H1 (cell line): ENCODE measurements around the gene NSA2. TPM values are rescaled to one million over a fixed set of nuclear protein-coding genes. Genes with fewer than 3 reads are reported as not detected.

Source experiments
- CTCF ChIA-PET: fragments of 300-600 bp; sonication (Branson Sonifier 250); formaldehyde crosslinking; loops from one replicate; lab custom pipeline; 2021; ENCODE audit not compliant: partially characterized antibody; lab: Charles Lee
- POLR2A ChIA-PET: fragments of 300-600 bp; sonication (Branson Sonifier 250); formaldehyde crosslinking; loops from one replicate; lab custom pipeline; 2021; ENCODE audit warnings: inconsistent platforms; ENCODE audit not compliant: partially characterized antibody; lab: Charles Lee
- DNase-seq, 2 experiments: peaks; one replicate each; pipeline versions ENCODE4 v3.0.0 to v3.0.0-alpha.2; 2010 to 2022; ENCODE audit warnings: low spot score in 2 of 2, low read depth in 1 of 2, mixed read lengths in 1 of 2
- FAIRE-seq: peaks from 2 replicates; lab custom pipeline; 2011; peaks lifted over from hg19 to GRCh38; lab: Jason Lieb, UNC
- H2AFZ ChIP-seq: 2 replicates; pipeline ENCODE4 v1.8.1; 2012; ENCODE audit warnings: low read length, inconsistent platforms
- H2AK5ac ChIP-seq: 2 replicates; pipeline ENCODE4 v1.6.1; 2013; ENCODE audit warnings: low read depth, low read length
- H2BK120ac ChIP-seq: replicated peaks from 2 replicates; pipeline ENCODE3; 2013; ENCODE audit warnings: low read depth, low read length, inconsistent platforms
- H2BK12ac ChIP-seq: 2 replicates; pipeline ENCODE4 v1.6.1; 2013; ENCODE audit warnings: low read depth, low read length
- H2BK15ac ChIP-seq: 2 replicates; pipeline ENCODE4 v1.6.1; 2013; ENCODE audit warnings: low read length
- H2BK20ac ChIP-seq: 2 replicates; pipeline ENCODE4 v1.6.1; 2013; ENCODE audit warnings: low read length
- H2BK5ac ChIP-seq: 2 replicates; pipeline ENCODE4 v1.6.1; 2013; ENCODE audit warnings: low read depth, low read length
- H3K14ac ChIP-seq: 2 replicates; pipeline ENCODE4 v1.6.1; 2013; ENCODE audit warnings: inconsistent platforms; ENCODE audit not compliant: insufficient read length
- H3K18ac ChIP-seq: 2 replicates; pipeline ENCODE4 v1.6.1; 2013; ENCODE audit warnings: low read length; ENCODE audit errors: extremely low read depth
- H3K23ac ChIP-seq: 2 replicates; pipeline ENCODE4 v1.6.1; 2013; ENCODE audit warnings: inconsistent platforms; ENCODE audit not compliant: insufficient read length
- H3K23me2 ChIP-seq: 2 replicates; pipeline ENCODE4 v1.6.1; 2013; ENCODE audit warnings: low read depth, low read length
- H3K27ac ChIP-seq: 2 replicates; pipeline ENCODE4 v1.6.1; 2011; ENCODE audit warnings: low read depth, low read length, inconsistent platforms
- H3K27me3 ChIP-seq, 4 experiments: replicated peaks in 1 of 4; 1 replicate in 1 of 4; 2 replicates in 3 of 4; pipeline versions ENCODE4 v1.6.1 to v1.8.1; 2011 to 2013; ENCODE audit warnings: low read length in 3 of 4, mild to moderate bottlenecking in 3 of 4, inconsistent platforms in 2 of 4, mixed read lengths in 2 of 4, moderate library complexity in 1 of 4; ENCODE audit not compliant: control insufficient read depth in 3 of 4, insufficient read depth in 3 of 4; ENCODE audit errors: extremely low read depth in 1 of 4
- H3K36me3 ChIP-seq, 4 experiments: 2 replicates each; pipeline versions ENCODE4 v1.6.1 to v1.8.1; 2011 to 2013; ENCODE audit warnings: mild to moderate bottlenecking in 4 of 4, low read length in 3 of 4, moderate library complexity in 2 of 4, control low read depth in 1 of 4, inconsistent platforms in 1 of 4; ENCODE audit not compliant: insufficient read depth in 4 of 4, control insufficient read depth in 2 of 4
- H3K4ac ChIP-seq: replicated peaks from 2 replicates; pipeline ENCODE3; 2013; ENCODE audit warnings: low read length, low read depth, mixed read lengths, inconsistent platforms; ENCODE audit not compliant: insufficient read length
- H3K4me1 ChIP-seq, 4 experiments: replicated peaks in 1 of 4; 1 replicate in 1 of 4; 2 replicates in 3 of 4; pipeline versions ENCODE4 v1.6.1 to v1.8.1; 2011 to 2013; ENCODE audit warnings: low read length in 3 of 4, inconsistent platforms in 2 of 4, mixed read lengths in 1 of 4; ENCODE audit not compliant: insufficient read depth in 4 of 4, control insufficient read depth in 3 of 4
- H3K4me2 ChIP-seq, 2 experiments: 2 replicates each; pipeline versions ENCODE4 v1.6.1 to v1.8.1; 2011 to 2013; ENCODE audit warnings: low read depth in 2 of 2, low read length in 2 of 2, control low read depth in 1 of 2, inconsistent platforms in 1 of 2, mild to moderate bottlenecking in 1 of 2; ENCODE audit not compliant: insufficient read depth in 1 of 2
- H3K4me3 ChIP-seq, 4 experiments: fragments of 200-600, 300-600 bp in 1 of 4; sonication (generic), shearing (Covaris generic), sonication (Bioruptor Twin) in 1 of 4; 2 replicates each; pipeline versions ENCODE4 v1.5.1 to v1.8.1; 2011 to 2016; ENCODE audit warnings: low read length in 4 of 4, low read depth in 3 of 4, control low read depth in 2 of 4, inconsistent platforms in 2 of 4, mild to moderate bottlenecking in 2 of 4, mixed read lengths in 1 of 4, moderate library complexity in 1 of 4; ENCODE audit not compliant: insufficient read depth in 2 of 4; ENCODE audit errors: extremely low read depth in 1 of 4
- H3K56ac ChIP-seq: replicated peaks from 2 replicates; pipeline ENCODE3; 2013; ENCODE audit warnings: low read depth, mild to moderate bottlenecking, mixed read lengths, low read length, inconsistent platforms; ENCODE audit not compliant: insufficient read length
- H3K79me1 ChIP-seq: 2 replicates; pipeline ENCODE4 v1.6.1; 2013; ENCODE audit warnings: low read depth, low read length, control low read depth
- H3K79me2 ChIP-seq, 2 experiments: 2 replicates each; pipeline versions ENCODE4 v1.6.1 to v1.8.1; 2012 to 2013; ENCODE audit warnings: low read length in 2 of 2, mild to moderate bottlenecking in 2 of 2, inconsistent platforms in 1 of 2; ENCODE audit not compliant: insufficient read depth in 2 of 2, control insufficient read depth in 1 of 2
- H3K9ac ChIP-seq, 4 experiments: replicated peaks in 1 of 4; 1 replicate in 1 of 4; 2 replicates in 3 of 4; pipeline versions ENCODE4 v1.6.1 to v1.8.1; 2011 to 2013; ENCODE audit warnings: low read depth in 3 of 4, low read length in 3 of 4, control low read depth in 2 of 4, mild to moderate bottlenecking in 2 of 4, moderate library complexity in 2 of 4, inconsistent platforms in 1 of 4; ENCODE audit errors: extremely low read depth in 1 of 4
- H3K9me3 ChIP-seq, 2 experiments: 2 replicates each; pipeline versions ENCODE4 v1.6.1 to v1.8.1; 2012 to 2013; ENCODE audit warnings: mild to moderate bottlenecking in 2 of 2, moderate library complexity in 2 of 2, control low read depth in 1 of 2, inconsistent platforms in 1 of 2, low read depth in 1 of 2, low read length in 1 of 2, mixed read lengths in 1 of 2; ENCODE audit not compliant: insufficient read depth in 2 of 2
- H4K20me1 ChIP-seq, 2 experiments: replicated peaks in 1 of 2; 2 replicates each; pipeline versions ENCODE3 to v1.8.1; 2011 to 2013; ENCODE audit warnings: inconsistent platforms in 2 of 2, low read length in 2 of 2, mild to moderate bottlenecking in 1 of 2; ENCODE audit not compliant: insufficient read depth in 2 of 2, control insufficient read depth in 1 of 2
- H4K5ac ChIP-seq: 2 replicates; pipeline ENCODE4 v1.6.1; 2013; ENCODE audit warnings: low read length, low read depth, mixed read lengths, inconsistent platforms; ENCODE audit not compliant: insufficient read length
- H4K8ac ChIP-seq: 2 replicates; pipeline ENCODE4 v1.8.0; 2013; ENCODE audit warnings: mild to moderate bottlenecking, moderate library complexity, low read length, inconsistent platforms; ENCODE audit not compliant: insufficient read depth; ENCODE audit errors: extremely low read depth
- H4K91ac ChIP-seq: replicated peaks from 2 replicates; pipeline ENCODE3; 2013; ENCODE audit warnings: low read length, mixed read lengths, inconsistent platforms; ENCODE audit not compliant: insufficient read length
- EGR1 ChIP-seq: IDR thresholded peaks from 2 replicates; pipeline ENCODE4 v1.6.1; 2011; ENCODE audit warnings: low read depth, low read length, borderline replicate concordance
- WGBS, 2 experiments: shearing (Covaris generic) in 1 of 2; methylation state at CpG; one replicate each; pipeline versions ENCODE4 v1.1.6 to v1.1.7; 2013 to 2015; ENCODE audit warnings: low lambda C conversion rate in 2 of 2, mixed read lengths in 2 of 2, inconsistent platforms in 1 of 2, low coverage in 1 of 2, missing lambda C conversion rate in 1 of 2; ENCODE audit not compliant: insufficient replicate concordance in 2 of 2, insufficient coverage in 1 of 2, insufficient read length in 1 of 2; ENCODE audit errors: extremely low coverage in 1 of 2, missing lambda C conversion rate in 1 of 2; 5-methylcytosine and 5-hydroxymethylcytosine counted together
- polyA plus RNA-seq, 7 experiments: library from polyadenylated mRNA; depleted of rRNA in 3 of 7; stranded (reverse) in 5 of 7; unstranded in 2 of 7; fragments of >200 nt in 5 of 7; fragments of 200-250 nt in 2 of 7; gene quantifications; 1 replicate in 5 of 7; 2 replicates in 1 of 7; 4 replicates in 1 of 7; pipeline versions ENCODE4 v1.2.1 to v1.2.3, GENCODE V29; 2011 to 2013; ENCODE audit warnings: missing spikeins in 2 of 7, mixed read lengths in 2 of 7
- total RNA-seq: library from RNA; stranded (reverse); fragmentation: NEBNext Ultra II Directional; extraction: Animal tissue kit (Norgen Biotek cat#: 25700); gene quantifications from 2 replicates; pipeline ENCODE4 v1.2.1, GENCODE V29; 2021

The NSA2 gene
- total and polyA plus RNA-seq, 2 of the 8 experiments (the other 6 are each of a cell fraction or from before 2014, with no cell fraction given) = 17.0 to 68.7 TPM

GRCh38 chr5:74778609-74779008 is 11.6 kb downstream of the NSA2 start:
- no peak overlapping the region for H3K18ac ChIP-seq
- H2AFZ ChIP-seq = no peak overlapping the region
- no peak overlapping the region for H4K91ac ChIP-seq
- ChIA-PET CTCF (no interaction called here), POLR2A (no interaction called here)
- TF ChIP-seq EGR1 = no peak
- no peak overlapping the region for H3K23ac ChIP-seq
- H3K4me3 ChIP-seq = no peak overlapping the region
- no peak overlapping the region for H2BK5ac ChIP-seq
- no peak overlapping the region for H2BK15ac ChIP-seq
- no peak overlapping the region for H3K56ac ChIP-seq
- H3K23me2 ChIP-seq = no peaks in the 10 kb centered on the region
- no peak overlapping the region for H3K4me2 ChIP-seq
- H2AK5ac ChIP-seq = no peak overlapping the region
- H3K9me3 ChIP-seq = no peaks in the 10 kb centered on the region
- H2BK12ac ChIP-seq = no peak overlapping the region
- H3K4ac ChIP-seq = no peak overlapping the region
- no peak overlapping the region for H3K14ac ChIP-seq
- H3K4me1 ChIP-seq = no peaks in the 10 kb centered on the region
- H2BK120ac ChIP-seq = no peak overlapping the region
- H4K20me1 ChIP-seq = no peaks in the 10 kb centered on the region
- no peaks in the 10 kb centered on the region for H3K79me2 ChIP-seq
- H3K79me1 ChIP-seq = no peaks in the 10 kb centered on the region
- no peak overlapping the region for H2BK20ac ChIP-seq
- no peaks in the 10 kb centered on the region for H3K27me3 ChIP-seq
- WGBS, 2 experiments = 96% methylated on average over 2 of the region's 2 CpGs; no CpG with 5 or more reads in 1 of the 2 experiments
- H4K8ac ChIP-seq = no peak overlapping the region
- H3K9ac ChIP-seq = no peak overlapping the region
- no peak overlapping the region for H4K5ac ChIP-seq
- peaks cover 3 to 92% (median 33%) of the 10 kb centered on the region in 4 experiments; a peak in 7 of 8 replicates for H3K36me3 ChIP-seq
- no peak overlapping the region for H3K27ac ChIP-seq
- no peak for DNase-seq
- FAIRE-seq = no peak
